IMR-90 (cell line): Measurements from ENCODE around the gene MAK. TPM values are rescaled to one million over a fixed set of nuclear protein-coding genes. Genes with fewer than 3 reads are reported as not detected.

ENCODE experiments used
- ATAC-seq: fragments of 200-7000 bp; cut with Tn5 transposase; 2 replicates; pipeline ENCODE4 v1.9.1; 2020; ENCODE audit warnings: low read depth, mild to moderate bottlenecking, moderate library complexity
- BruUV-seq: library from RNA; stranded (reverse); fragments of 400-500 nt; replicated peaks from 2 replicates; lab custom pipeline; 2021; lab: Mats Ljungman, UMichigan
- CTCF ChIA-PET: fragments of 300-600 bp; formaldehyde crosslinking; extraction: SDS; loops from one replicate; lab custom pipeline; 2021; ENCODE audit warnings: antibody characterized with exemption; lab: Yijun Ruan, JAX
- POLR2A ChIA-PET: fragments of 300-600 bp; sonication (Branson Sonifier 250); formaldehyde crosslinking; loops from one replicate; lab custom pipeline; 2022; ENCODE audit warnings: antibody characterized with exemption; ENCODE audit not compliant: unreplicated experiment; lab: Charles Lee
- DNase-seq: peaks from one replicate; pipeline ENCODE4 v3.0.0; 2013
- H2AFZ ChIP-seq: replicated peaks from 2 replicates; pipeline ENCODE3; 2013; ENCODE audit warnings: low read length, mild to moderate bottlenecking; ENCODE audit not compliant: poor library complexity
- H2AK5ac ChIP-seq: 2 replicates; pipeline ENCODE4 v1.6.1; 2013; ENCODE audit warnings: low read depth, low read length, inconsistent platforms
- H2AK9ac ChIP-seq: replicated peaks from 2 replicates; pipeline ENCODE3; 2013; ENCODE audit warnings: mild to moderate bottlenecking, low read depth, low read length, moderate library complexity; ENCODE audit not compliant: poor library complexity
- H2BK120ac ChIP-seq: 2 replicates; pipeline ENCODE4 v1.6.1; 2013; ENCODE audit warnings: low read depth, low read length, inconsistent platforms
- H2BK15ac ChIP-seq: 3 replicates; pipeline ENCODE4 v1.6.1; 2013; ENCODE audit warnings: low read depth, low read length, inconsistent platforms
- H2BK20ac ChIP-seq: 2 replicates; pipeline ENCODE4 v1.6.1; 2013; ENCODE audit warnings: low read depth, mild to moderate bottlenecking, inconsistent platforms, low read length, moderate library complexity
- H2BK5ac ChIP-seq: 2 replicates; pipeline ENCODE4 v1.6.1; 2013; ENCODE audit warnings: mild to moderate bottlenecking, low read depth, low read length, inconsistent platforms; ENCODE audit not compliant: poor library complexity, severe bottlenecking
- H3K14ac ChIP-seq: replicated peaks from 2 replicates; pipeline ENCODE4 v1.6.1; 2013; ENCODE audit warnings: low read depth, low read length, inconsistent platforms
- H3K18ac ChIP-seq: 2 replicates; pipeline ENCODE4 v1.6.1; 2013; ENCODE audit warnings: low read depth, low read length, control low read depth
- H3K23ac ChIP-seq: 2 replicates; pipeline ENCODE4 v1.6.1; 2013; ENCODE audit warnings: low read depth, low read length, inconsistent platforms
- H3K27ac ChIP-seq: 2 replicates; pipeline ENCODE4 v1.5.1; 2013; ENCODE audit warnings: mild to moderate bottlenecking, control low read depth, low read length; ENCODE audit not compliant: insufficient read depth
- H3K27me3 ChIP-seq: 2 replicates; pipeline ENCODE4 v1.6.1; 2013; ENCODE audit warnings: low read length; ENCODE audit not compliant: control insufficient read depth, insufficient read depth
- H3K36me3 ChIP-seq: 2 replicates; pipeline ENCODE4 v1.6.1; 2013; ENCODE audit warnings: low read length, mixed read lengths; ENCODE audit not compliant: control insufficient read depth, insufficient read depth
- H3K4ac ChIP-seq: 2 replicates; pipeline ENCODE4 v1.6.1; 2013; ENCODE audit warnings: low read depth, low read length, inconsistent platforms
- H3K4me1 ChIP-seq: 2 replicates; pipeline ENCODE4 v1.6.1; 2013; ENCODE audit warnings: low read length, mixed read lengths; ENCODE audit not compliant: control insufficient read depth, insufficient read depth
- H3K4me2 ChIP-seq: 2 replicates; pipeline ENCODE4 v1.6.1; 2013; ENCODE audit warnings: low read depth, mild to moderate bottlenecking, control low read depth, low read length, moderate library complexity
- H3K4me3 ChIP-seq: 2 replicates; pipeline ENCODE4 v1.5.1; 2013; ENCODE audit warnings: low read depth, mild to moderate bottlenecking, control low read depth, low read length, moderate library complexity; ENCODE audit not compliant: insufficient read depth
- H3K56ac ChIP-seq: 2 replicates; pipeline ENCODE4 v1.6.1; 2013; ENCODE audit warnings: low read length, inconsistent platforms; ENCODE audit not compliant: insufficient read depth; ENCODE audit errors: extremely low read depth
- H3K79me1 ChIP-seq, 2 experiments: 2 replicates each; pipeline ENCODE4 v1.6.1; 2013; ENCODE audit warnings: low read length in 2 of 2, inconsistent platforms in 1 of 2, low read depth in 1 of 2
- H3K9ac ChIP-seq: 2 replicates; pipeline ENCODE4 v1.6.1; 2013; ENCODE audit warnings: low read depth, low read length, control low read depth
- H3K9me1 ChIP-seq: 2 replicates; pipeline ENCODE4 v1.6.1; 2013; ENCODE audit warnings: low read length, inconsistent platforms; ENCODE audit not compliant: insufficient read depth
- H3K9me3 ChIP-seq: 2 replicates; pipeline ENCODE4 v1.6.1; 2013; ENCODE audit warnings: low read length; ENCODE audit not compliant: control insufficient read depth, insufficient read depth
- H4K20me1 ChIP-seq: 2 replicates; pipeline ENCODE4 v1.6.1; 2013; ENCODE audit warnings: low read length, inconsistent platforms; ENCODE audit not compliant: insufficient read depth
- H4K5ac ChIP-seq: 2 replicates; pipeline ENCODE4 v1.6.1; 2013; ENCODE audit warnings: mild to moderate bottlenecking, low read depth, low read length, control low read depth
- H4K8ac ChIP-seq, 2 experiments: 2 replicates each; pipeline ENCODE4 v1.6.1; 2013; ENCODE audit warnings: low read depth in 2 of 2, low read length in 2 of 2, control low read depth in 1 of 2, inconsistent platforms in 1 of 2
- H4K91ac ChIP-seq: 2 replicates; pipeline ENCODE4 v1.6.1; 2013; ENCODE audit warnings: low read depth, low read length, inconsistent platforms; ENCODE audit not compliant: insufficient read depth
- BHLHE40 ChIP-seq: fragments of 150-350 bp; IDR thresholded peaks from 2 replicates; pipeline ENCODE4 v1.6.1; 2016; ENCODE audit warnings: mild to moderate bottlenecking, low read depth, low read length
- MAFK ChIP-seq: IDR thresholded peaks from 2 replicates; pipeline ENCODE4 v1.6.1; 2012; ENCODE audit warnings: low read depth, low read length, improper control_type of control experiment
- SMC3 ChIP-seq: fragments of 150-350 bp; IDR thresholded peaks from 2 replicates; pipeline ENCODE4 v1.6.1; 2016; ENCODE audit warnings: low read depth, mild to moderate bottlenecking, antibody characterized with exemption, low read length, moderate library complexity
- whole genome bisulfite sequencing, 2 experiments: methylation state at CpG; one replicate each; pipeline versions ENCODE4 v1.1.5 to v1.1.7; 2013; ENCODE audit warnings: missing lambda C conversion rate in 2 of 2; ENCODE audit not compliant: insufficient read length in 1 of 2; ENCODE audit errors: extremely low coverage in 2 of 2; 5-methylcytosine and 5-hydroxymethylcytosine counted together
- dilution Hi-C: fragments of 300-500 bp; cut with HindIII; formaldehyde crosslinking; loops from one replicate; pipeline ENCODE4 v1.14.3; 2018; ENCODE audit warnings: low sequenced_read_pairs; ENCODE audit not compliant: unreplicated experiment
- in situ Hi-C: fragments of 300-500 bp; cut with MboI; formaldehyde crosslinking; loops from 3 replicates; pipeline ENCODE4 v1.14.3; 2019; ENCODE audit warnings: low sequenced_read_pairs, inconsistent platforms, mixed read lengths
- intact Hi-C: fragments of 100-400 bp; cut with micrococcal nuclease; formaldehyde crosslinking; loops from 2 replicates; pipeline ENCODE4 v1.10.0; 2022
- polyA plus RNA-seq, 3 experiments: library from polyadenylated mRNA; depleted of rRNA; stranded (reverse); fragments of >200 nt; gene quantifications; 2 replicates each; pipeline ENCODE4 v1.2.3, GENCODE V29; 2012; ENCODE audit warnings: low replicate concordance in 1 of 3
- total RNA-seq: library from RNA; depleted of rRNA; stranded (reverse); fragments of >200 nt; gene quantifications from 2 replicates; pipeline ENCODE4 v1.2.3, GENCODE V29; 2012
- TF ChIP-seq, protein P1 (sequence below): fragments of 150-350 bp; IDR thresholded peaks from 2 replicates; pipeline ENCODE4 v1.6.1; 2017; ENCODE audit warnings: mild to moderate bottlenecking, antibody characterized with exemption, low read length, low read depth

The MAK gene
- total and polyA plus RNA-seq, 2 of the 4 experiments (the other 2 are of a cell fraction) = not detected

DNA sequence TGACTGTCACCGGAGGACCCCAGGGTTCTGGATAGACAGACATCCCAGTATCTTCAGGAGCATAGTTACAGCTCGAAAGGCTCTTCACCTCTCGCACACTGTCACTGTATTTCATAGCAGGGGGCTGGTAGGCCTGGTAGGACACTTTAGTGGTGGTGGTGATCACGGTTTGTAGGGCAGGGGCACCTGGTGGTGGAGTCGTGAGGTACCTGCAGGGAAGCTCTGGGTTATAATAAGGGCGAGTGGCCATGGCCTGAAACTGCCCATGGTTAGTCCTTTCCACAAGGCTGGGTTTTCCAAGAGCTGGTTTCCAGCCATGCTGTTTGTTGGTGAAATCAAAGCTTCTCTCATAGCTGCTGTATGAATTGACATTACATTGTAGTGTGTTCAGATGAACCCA, 35.9 kb upstream of the MAK start:
- no peak overlapping the region for H3K4me2 ChIP-seq
- no CpG with 5 or more reads among the region's 6 CpGs for WGBS, 2 experiments
- no peaks in the 10 kb centered on the region for H3K36me3 ChIP-seq
- no peak overlapping the region for H2BK120ac ChIP-seq
- H3K14ac ChIP-seq = no peak overlapping the region
- no peak overlapping the region for H2BK5ac ChIP-seq
- no peak overlapping the region for H2AK9ac ChIP-seq
- H3K56ac ChIP-seq = no peak overlapping the region
- ATAC-seq (no peak), DNase-seq (no peak)
- no peak for TF ChIP-seq MAFK
- TF ChIP-seq BHLHE40 = no peak
- TF ChIP-seq, protein P1, sequence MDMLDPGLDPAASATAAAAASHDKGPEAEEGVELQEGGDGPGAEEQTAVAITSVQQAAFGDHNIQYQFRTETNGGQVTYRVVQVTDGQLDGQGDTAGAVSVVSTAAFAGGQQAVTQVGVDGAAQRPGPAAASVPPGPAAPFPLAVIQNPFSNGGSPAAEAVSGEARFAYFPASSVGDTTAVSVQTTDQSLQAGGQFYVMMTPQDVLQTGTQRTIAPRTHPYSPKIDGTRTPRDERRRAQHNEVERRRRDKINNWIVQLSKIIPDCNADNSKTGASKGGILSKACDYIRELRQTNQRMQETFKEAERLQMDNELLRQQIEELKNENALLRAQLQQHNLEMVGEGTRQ = no peak
- TF ChIP-seq SMC3 = no peak
- in situ Hi-C loops (no loop called here), intact Hi-C loops (no loop called here), dilution Hi-C loops (no loop called here)
- no peak overlapping the region for H2BK20ac ChIP-seq
- H3K18ac ChIP-seq = no peak overlapping the region
- no TSS peak for BruUV-seq
- no peaks in the 10 kb centered on the region for H3K9me1 ChIP-seq
- H3K4ac ChIP-seq = no peak overlapping the region
- H3K27ac ChIP-seq = no peak overlapping the region
- ChIA-PET CTCF (no interaction called here), POLR2A (no interaction called here)
- no peak overlapping the region for H2AK5ac ChIP-seq
- no peak overlapping the region for H2BK15ac ChIP-seq
- no peak overlapping the region for H3K4me3 ChIP-seq
- no peaks in the 10 kb centered on the region for H3K4me1 ChIP-seq
- no peaks in the 10 kb centered on the region for H4K20me1 ChIP-seq
- no peak overlapping the region for H3K23ac ChIP-seq
- no peak overlapping the region for H2AFZ ChIP-seq
- H4K91ac ChIP-seq = no peak overlapping the region
- no peak overlapping the region for H3K9ac ChIP-seq
- no peaks in the 10 kb centered on the region for H3K79me1 ChIP-seq
- no peak overlapping the region for H4K5ac ChIP-seq
- H3K9me3 ChIP-seq = no peaks in the 10 kb centered on the region
- no peak overlapping the region for H4K8ac ChIP-seq
- peaks cover 9% of the 10 kb centered on the region for H3K27me3 ChIP-seq
